Stimulated activated CD8-positive, alpha-beta memory T cell treated with anti-CD3 and anti-CD28 coated beads, Interleukin-4, amount 100 ng/mL, for 24 hours (primary cell): ENCODE data around the gene EIF2B2.
A peak's percentile ranks its signal among the peaks of the same experiment; 100 is the strongest.

Experiments used
- DNase-seq: peaks from one replicate; pipeline ENCODE4 v3.0.0-alpha.2; 2020; ENCODE audit warnings: low read depth

The EIF2B2 gene

DNA sequence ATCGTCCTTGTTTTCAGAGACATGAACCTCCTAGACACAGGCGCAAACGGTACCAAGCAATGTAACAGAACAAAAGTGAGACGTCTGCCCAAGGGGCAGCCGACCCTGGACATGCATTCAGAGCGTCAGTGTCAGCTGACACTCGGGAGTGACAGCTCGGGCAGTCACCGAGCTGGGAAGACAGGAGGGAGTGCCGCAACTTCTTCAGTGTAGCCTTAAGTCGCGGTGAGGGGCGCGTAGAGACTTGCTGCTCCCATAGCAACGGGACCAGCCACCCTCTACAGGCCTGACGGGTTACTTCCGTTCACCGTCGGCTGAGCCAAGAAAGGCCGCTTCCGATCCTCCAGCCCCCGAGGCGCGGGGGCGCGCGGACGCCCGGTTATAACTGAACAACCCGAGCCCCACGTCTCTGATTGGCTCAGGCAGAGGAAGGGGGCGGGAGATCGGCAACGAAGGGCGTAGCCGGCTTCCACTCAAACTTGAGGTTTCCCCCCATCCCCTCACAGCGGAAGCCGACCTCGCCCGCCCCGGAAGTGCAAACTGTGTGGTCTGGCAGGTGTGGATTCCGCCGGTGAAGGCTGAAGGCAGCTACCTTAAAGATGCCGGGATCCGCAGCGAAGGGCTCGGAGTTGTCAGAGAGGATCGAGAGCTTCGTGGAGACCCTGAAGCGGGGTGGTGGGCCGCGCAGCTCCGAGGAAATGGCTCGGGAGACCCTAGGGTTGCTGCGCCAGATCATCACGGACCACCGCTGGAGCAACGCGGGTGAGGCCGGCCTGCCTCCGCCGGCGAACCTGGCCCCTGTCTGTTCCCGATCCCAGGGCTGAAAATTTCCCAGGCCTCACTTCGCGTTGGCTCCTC is at the start of gene EIF2B2:
EIF2B2 (plus strand) TSS at position 530 of the 858 bp plus-strand sequence; CDS start at position 600, 70 bp downstream.
- peak; percentile 98 for DNase-seq

DNA sequence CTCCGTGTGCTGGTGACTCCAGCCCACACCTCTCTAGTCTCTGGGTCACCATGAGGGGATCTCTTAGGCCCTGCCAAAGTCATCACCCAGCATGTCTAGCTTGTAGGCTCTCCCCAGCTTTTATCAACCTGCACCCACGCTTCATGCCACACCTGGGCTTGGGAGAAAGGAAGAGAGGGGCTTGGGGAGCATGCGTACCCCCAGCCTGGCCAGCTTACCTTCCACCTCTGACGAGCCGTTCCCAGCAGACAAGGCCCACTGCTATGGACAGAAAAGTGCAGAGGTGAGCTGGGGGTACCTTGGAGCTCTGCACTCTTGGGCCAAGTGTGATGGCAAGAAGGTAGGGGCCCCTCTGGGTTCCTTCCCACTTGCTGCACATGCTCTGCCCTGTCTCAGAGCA is 49.0 kb upstream of the EIF2B2 start:
- no peak for DNase-seq

DNA sequence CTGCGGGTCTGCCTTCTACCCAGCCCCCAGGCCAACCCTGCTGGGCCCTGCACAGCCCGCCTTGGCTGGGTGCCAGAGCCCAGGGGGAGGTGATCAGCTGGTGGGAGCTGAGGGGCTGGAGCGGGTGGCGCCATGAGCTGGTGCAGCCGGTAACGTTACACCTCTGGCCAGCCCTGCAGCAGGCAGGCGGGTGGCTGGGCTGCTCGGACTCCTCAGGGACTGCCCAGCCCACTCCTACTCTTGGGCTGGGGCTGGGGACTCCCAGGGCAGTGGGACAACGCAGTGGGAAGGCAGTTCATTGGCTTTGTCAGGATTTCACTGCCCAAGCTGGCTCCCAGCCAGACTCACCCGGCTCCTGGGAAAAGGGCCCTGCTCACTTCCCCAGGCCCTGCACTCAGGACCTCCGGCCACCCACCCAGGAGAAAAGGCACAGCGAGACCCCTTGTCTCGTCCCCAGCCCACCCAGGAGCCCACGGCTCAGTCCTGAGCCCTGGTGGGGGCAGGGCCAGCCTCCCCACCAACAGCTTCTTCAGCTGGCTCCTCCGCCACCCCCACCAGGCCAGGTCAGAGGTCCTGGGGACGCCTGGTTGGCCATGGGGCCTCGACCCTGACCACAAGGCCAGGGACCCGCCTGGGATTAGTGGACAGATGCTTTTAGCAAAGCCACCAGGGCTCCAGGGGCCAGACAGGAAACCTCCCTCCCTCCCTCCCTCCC is 48.3 kb upstream of the EIF2B2 start:
- DNase-seq = no peak

DNA sequence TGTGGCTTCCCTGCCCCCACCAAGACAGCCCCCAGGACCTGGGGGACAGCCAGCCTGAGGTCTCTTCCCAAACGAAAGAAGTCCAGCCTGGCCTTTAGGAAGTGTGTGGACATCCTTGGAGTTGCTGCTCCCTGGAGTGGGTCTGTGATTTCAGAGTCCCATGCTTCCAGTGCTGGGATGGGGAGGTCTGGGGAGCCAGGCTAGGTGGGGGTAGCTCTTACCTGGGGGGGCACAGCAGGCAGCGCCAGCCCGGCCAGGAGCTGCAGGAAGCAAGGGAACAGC is 47.8 kb upstream of the EIF2B2 start:
- no peak for DNase-seq

DNA sequence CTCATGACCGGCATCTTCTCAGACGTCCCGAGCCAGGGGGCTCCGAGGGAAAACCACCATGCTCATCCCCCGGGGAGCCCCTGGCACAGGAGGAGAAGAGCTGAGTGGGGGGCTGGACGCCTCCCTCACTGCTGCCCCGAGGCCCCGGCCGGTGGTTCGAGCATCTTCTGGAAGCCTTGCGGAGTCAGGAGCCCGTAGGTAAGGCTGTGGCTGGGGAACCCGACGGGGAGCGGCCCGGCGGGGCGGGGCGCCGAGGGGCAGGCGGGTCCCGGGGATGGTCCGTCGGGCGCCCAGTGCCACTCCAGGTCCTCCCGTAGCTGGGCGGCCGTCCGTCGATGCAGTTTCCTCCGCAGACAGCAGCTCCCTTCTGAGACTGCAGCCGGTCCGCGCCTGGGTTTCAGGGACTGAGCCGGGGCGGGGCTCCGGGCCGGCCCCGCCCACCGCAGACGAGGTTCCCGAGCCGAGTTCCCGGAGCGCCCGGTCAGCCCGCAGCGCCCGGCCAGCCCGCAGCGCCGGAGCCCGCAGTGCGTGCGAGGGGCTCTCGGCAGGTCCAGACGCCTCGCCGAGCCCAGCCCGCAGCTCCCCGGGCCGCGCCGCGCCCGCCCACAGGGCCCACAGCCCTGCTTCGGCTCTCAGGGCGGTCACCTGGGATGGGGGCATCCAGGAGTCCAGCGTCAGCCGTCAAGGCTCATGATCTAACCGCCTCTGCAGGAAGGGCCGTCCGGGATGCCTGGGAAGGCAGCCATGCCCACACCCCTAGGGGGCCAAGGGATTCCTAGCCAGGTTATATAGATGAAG is 47.3 kb upstream of the EIF2B2 start, which contains the start of gene PGF:
PGF (minus strand) TSS at position 369 of the 798 bp plus-strand sequence; CDS start at position 14, 355 bp downstream.
- no peak for DNase-seq

DNA sequence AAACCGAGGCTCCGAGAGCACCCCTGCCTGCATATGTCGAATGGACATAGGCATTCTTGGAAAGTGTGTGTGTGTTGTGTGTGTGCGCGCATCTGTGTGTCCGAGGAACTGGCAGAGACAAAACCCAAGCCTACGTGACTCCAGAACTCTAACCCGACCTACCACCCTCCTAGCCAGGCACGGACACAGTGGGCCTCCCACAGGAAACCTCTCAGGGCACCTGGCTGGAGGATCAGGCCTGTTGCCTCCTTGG is 46.8 kb upstream of the EIF2B2 start:
- no peak for DNase-seq

DNA sequence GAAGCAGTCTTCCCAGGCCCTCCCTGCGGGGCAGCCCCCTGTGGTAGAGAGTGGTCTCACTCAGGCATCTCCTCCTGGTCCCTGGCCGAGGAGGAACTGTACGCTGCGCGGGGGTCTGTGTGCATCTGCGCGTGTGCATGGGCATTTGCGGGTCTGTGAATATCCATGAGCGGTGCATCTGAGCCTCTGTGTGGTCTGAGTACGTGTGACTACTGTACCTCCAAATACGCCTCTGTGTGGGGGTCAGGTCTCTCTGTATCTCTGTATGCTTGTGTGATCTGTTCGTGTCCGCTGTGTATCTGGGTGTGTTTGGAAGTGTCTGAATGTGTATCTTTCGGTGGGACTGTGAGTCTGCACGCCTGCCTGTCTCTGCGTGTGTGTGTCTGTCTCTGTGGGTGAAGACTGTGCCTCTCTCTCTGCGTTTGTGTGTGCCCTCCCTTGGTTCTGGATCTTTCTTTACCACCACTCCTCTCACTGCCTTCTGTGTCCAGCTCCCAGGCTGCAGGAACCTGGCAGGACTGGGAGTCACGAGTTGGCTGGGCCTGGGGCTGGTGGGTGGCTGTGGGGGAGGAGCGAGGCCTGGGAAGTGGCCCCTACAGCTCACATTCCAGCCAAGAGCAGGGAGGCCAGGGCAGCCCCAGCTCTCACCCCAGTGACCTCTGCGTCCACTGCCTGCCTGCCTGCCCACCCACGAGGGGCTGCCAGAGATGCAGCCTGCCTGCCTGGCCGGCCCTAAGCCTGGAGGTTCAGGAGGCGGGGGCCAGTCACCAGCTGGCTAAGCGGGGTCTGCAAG is 46.2 kb upstream of the EIF2B2 start:
- DNase-seq = no peak

DNA sequence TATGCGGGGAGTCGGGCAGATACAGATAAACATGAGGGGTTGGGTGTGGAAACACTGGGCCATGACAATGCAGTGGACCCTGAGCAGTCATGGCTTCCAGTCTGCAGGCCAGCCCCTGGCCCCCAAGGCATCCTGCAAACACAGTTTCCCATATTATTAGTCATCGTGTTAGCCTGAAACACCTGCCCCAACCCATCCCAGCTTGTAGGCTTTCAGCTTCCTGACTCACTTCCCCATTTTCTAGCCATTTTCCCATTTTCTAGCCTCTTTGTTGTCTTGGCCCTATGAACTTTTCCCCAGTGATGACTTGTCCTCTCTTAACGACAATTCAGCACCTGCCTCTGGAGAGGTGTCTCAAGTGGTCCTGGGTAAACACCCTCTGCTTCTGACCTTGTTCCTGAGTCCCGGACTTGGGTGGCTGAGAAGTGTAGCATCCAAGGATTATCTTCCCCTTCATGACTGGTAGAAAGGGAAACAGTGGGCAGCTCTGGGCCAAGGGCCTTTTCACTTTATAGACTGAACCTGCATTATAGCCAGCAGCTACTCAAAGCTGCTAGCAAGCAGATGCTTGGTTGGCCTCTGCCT is 43.0 kb upstream of the EIF2B2 start:
- no peak for DNase-seq

DNA sequence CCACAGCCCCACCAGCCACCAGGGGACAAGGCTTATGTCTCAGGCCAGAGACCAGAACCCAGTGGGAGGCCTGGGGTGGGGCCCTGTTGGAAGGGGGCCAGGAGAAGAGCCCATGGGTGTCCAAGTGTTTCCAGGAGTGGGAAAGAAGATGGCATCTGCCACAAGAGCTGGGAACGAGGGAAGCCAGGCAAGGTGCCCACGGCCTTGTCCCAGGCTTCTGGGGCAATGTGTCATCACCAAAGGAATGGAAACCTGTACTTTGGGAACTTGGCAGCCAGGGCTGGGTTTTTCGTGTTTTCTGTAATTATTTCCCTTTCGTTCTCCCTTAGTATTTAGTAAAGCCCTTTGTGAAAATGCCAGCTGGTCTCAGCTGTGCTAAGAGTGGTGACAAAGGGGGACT is 42.0 kb upstream of the EIF2B2 start:
- DNase-seq = no peak

DNA sequence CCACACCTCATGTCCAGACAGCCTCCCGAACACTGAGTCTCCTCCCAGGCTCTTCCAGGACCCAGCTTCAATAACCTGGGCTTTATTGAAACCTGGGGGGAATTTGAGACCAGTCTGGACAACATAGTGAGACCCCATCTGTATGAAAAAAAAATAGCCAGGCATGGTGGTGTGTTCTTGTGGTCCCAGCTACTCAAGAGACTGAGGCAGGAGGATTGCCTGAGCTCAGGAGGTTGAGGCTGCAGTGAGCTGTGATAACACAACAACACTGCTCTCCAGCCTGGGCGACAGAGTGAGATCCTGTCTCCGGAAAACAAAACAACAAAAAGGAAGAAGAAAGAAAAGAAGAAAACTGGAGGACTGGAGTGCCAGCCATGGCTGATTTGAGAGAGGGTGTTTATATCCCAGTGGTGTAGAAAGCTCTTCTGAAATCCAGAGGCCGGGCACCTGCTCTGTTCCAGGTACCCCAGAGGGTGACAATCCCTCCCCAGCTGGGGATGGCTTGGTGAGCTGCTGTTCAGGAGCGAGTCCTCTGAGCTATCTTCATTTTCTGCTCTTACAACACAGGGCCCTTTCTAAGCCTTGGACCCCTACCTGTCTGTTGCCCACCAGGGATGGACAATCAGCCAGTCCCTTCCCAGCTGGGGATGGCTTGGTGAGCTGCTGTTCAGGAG is 41.3 kb upstream of the EIF2B2 start:
- no peak for DNase-seq

DNA sequence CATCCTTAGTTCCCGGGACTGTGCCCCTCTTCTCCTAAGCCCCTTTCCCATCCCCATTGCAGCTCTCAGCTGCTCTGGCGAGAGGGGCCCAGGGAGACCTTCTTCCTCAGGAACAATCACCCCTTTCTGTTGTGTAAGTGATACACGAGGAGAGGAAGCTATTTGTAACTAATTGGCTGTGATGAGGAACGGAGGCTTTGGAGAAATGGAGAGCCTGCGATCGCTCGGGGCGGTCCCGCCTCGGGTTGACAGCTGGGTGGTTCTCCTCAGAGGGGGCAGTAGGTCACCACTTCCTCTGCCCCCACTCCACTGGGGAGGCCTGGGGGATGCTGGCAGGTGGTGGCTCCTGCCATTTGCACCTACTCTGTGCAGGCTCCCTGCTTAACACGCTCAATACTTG is 40.7 kb upstream of the EIF2B2 start:
- DNase-seq = no peak

DNA sequence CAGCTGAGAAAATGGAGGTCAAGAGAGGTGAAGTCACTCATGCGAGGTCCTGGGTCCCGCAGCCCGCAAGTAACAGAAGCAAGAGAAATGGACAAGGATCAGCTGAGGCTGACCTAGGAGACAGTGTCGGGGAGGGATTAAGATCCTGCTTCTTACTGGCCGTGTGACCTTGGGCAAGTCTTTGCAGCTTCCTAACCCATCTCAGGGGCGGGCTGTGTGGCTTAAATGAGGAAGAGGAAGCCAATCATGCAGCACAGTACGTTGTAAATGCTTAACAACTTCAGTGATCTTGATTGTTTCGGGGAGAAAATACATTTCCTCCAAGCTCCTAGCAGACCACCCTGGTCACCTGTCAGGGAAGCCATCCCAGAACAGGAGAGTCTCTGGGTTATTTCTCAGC is 40.2 kb upstream of the EIF2B2 start:
- DNase-seq = no peak

DNA sequence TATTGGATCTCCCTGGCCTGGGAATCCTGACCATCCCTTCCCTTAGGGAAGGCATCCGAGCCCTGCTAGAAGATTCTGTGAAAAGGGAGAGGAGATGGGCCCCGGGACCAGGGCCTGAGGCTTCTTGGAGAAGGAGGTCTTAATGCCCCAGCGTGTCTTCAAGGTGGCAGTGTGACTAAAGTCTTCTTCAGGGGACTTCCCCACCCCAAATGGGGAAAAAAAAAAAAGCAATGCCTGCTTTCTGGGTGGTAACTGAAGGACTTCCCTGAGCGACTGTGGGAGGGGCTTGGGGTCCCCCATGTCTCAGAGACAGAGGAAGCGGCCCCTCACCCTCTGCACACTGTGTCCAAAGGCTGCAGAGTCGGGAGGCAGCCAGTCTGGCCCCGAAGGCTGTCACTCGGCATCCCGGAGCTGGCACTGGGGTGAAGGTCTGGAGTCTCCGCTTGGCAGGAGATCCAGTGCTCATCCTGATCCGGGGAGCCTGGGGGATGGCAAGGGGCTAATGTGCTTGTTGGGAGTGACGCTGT is 39.5 kb upstream of the EIF2B2 start:
- DNase-seq = no peak

DNA sequence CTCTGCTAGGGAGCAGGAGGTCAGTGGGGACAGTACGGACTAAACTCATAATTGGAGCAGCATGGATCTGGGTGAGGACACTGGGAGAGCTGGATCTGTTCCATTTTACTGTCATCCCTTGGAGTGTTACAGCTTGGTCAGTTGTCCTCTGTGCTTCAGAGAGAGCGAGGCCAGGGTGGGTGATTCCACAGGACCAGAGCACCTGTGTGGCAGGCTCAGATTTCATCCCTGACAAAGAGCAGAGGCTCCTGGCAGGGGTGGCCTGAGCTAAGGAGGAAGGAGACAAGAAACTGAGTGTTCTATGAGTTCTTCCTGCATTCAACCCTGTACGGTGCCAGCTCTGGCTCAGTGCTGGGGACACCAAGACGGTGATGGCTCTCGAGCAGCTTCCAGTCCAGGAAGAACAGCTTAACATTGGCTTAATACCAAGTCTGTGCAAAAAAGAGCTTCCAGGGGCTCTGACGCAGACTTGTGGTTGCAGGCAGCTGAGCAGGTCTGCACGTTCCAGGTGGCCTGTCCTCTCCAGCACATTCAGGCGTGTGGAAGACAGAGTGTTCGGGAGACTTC is 38.9 kb upstream of the EIF2B2 start:
- no peak for DNase-seq

DNA sequence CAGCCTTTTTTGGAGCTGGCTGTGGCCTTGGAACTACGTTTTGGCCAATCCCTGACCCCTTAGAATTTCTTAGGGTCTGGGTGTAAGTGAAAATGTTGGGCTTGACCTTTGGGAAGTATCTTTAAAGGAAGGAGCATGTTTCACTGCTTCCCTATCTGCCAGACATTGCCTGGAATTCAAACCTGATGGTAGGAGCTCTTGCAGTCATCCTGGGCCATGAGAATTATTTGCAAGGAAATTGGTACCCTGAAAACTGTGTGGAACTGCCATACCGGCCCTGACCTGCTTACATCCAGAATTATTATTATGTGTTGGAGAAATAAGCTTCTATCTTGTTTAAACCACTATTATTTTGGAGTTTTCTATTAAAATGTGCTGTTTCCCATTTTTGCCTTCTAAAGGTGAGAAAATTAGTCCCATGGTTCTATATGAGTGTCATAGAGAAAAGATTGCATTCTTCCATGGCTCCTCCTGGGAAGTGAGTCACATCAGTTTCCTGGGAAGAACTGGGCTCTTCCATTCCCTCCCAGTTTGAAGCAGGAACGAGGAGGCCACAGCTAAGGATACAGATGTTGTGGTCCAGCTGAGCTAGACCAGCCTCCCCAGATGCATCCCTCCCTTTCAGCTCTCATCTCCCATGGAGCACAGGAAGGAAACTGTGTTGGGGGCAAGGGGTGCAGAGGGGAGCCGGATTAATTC is 37.8 kb upstream of the EIF2B2 start:
- no peak for DNase-seq

DNA sequence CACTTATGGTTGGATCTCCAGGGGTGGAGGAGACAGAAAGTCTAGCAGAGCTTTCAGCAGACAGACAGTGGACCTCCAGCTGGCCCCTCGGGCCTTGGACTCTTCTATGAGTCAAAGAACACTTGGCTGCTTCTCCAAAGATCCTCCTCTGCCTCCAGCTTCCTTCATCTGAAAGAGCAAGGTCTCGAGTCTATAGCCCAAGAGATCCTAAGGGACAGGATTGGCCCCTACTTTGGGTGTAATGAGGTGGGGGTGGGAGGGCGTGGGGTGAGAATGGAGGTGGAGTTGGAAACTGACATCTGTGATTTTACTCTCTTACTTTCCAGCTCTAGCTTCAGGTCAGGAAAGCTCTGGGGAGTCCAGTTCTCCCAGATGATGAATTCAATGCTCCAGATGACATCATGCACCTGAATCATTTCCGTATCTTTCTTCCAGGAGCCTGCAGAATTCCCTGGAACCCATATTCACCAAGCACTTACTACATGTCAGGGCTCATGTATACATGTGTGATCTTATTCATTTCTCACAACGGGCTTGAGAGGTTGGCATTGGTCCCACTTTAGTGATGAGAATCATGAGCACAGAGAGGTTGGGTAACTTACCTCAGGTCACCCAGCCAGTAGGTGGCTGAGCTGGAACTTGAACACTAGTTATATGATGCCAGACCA is 37.1 kb upstream of the EIF2B2 start:
- DNase-seq = no peak

DNA sequence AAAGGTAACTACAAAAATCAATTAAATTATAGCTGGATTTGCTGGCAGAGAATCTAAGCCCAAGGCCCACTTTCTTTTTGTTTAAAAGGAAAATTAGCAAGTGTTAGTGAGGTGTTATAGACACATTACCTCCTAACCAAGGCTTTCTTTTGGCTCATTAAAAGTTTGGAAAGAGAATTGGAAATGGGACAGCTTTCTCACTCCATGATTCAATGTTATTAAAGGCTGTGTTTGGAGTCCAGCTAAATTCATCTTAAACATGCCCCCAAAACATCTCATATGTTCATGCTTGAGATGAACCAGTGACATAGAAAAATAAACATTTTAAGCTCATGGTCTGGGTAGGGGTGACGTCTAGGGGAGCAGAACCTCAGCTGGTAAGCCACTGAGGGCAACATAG is 33.9 kb upstream of the EIF2B2 start:
- DNase-seq = no peak

DNA sequence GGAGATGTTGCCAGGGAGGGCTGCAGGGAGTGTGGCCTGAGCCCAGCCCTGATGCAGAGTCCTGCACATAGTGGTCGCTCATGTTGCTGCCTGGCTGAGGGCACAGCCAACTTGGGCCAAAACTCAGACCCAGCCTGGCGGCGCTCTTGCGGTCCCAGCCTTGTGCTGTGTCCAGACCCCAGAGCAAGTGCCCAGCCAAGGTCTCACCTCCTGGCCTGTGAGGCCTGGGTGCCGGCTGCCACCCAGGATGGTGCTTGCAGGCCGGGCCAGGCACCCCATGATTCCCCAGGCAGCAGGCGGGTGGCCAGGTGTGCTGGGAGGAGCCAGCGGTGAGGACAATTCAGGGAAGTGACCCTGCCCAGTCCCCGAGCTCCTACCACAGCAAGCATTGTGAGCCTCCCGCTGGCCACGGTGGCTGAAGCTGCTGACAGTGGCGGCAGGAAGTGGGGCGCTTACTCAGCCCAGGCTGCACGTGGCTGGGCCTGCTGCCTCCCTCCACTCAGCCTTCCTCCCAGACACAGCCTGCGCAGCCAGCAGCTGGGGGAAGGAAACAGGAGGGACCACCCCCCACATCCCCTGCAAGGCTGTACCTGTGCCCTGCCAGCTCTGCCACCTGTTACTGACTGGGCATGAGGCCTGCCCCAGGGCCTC is 29.6 kb upstream of the EIF2B2 start:
- DNase-seq = peak; percentile 20

DNA sequence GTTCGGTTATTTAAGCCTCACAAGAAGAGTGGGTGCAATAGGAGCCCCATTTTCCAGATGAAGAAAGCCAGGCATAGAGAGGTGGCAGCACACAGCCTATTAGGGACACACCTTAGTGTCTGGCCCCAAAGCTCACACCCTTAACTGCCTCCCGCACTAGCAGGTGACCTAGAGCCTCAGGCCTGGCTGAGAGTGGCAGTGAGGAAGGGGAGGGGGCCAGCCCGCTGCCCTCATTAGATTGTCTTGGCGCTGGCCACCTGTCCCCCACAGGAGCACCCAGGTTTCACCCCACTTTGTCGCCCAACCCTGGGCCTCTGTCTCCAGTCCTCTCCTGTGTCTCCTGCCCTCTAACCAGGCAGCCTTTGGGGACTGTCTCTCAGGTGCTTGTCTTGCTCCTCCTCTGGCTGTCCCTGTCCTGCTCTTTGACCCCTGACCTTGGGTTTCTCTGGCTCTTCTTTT is 28.8 kb upstream of the EIF2B2 start:
- DNase-seq = no peak
